ENCODE results near the gene PKP4.

Gene PKP4

DNA sequence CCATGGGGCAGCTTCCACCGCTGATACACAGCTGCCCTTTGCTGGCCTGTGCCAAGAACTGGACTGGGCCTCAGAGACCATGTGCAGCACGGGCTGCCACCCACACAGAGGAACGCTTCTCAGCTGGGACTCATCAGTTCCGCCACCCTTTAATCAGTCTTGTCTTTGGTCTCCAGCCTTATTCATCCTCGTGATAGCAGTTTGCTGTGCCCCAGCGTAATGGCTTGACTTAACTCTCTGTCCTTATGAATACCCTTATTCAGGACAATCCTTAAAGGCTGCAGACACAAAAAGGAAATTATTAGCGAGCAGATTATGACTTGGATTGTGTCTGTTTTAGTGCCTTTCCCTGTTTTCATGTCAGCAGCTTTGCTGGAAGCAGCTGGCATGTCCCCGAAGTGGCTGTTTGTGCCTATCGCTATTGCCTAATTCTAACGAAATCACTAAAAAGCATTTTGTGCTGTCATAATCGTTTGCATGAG is 229.5 kb downstream of the PKP4 start:
- Histone ChIP-seq H3K27ac (ENCODE audit: low read depth, low read length, poor library complexity, severe bottlenecking) (no peak overlapping the region), H2AFZ (ENCODE audit: low read length) (no peak overlapping the region), H4K20me1 (ENCODE audit: insufficient read depth, low read length) (no peaks in the 10 kb centered on the region), H3K9ac (ENCODE audit: low read length) (no peak overlapping the region), H3K4me3 (ENCODE audit: low read depth, low read length, poor library complexity, severe bottlenecking) (no peak overlapping the region), H3K36me3 (ENCODE audit: insufficient read depth, low read length) (no peaks in the 10 kb centered on the region), H3K27me3 (ENCODE audit: insufficient read depth, low read length) (peaks cover 6% of the 10 kb centered on the region; the same call in 1 of the 2 replicates), H3F3A (ENCODE audit: insufficient read depth, low read length) (no peaks in the 10 kb centered on the region), H3K79me2 (ENCODE audit: insufficient read depth, low read length) (no peaks in the 10 kb centered on the region), H3K9me3 (ENCODE audit: low read length) (no peaks in the 10 kb centered on the region), H3K4me1 (ENCODE audit: insufficient read depth, low read length, severe bottlenecking) (no peaks in the 10 kb centered on the region), H3K4me2 (ENCODE audit: low read length) (no peak overlapping the region), H3K9me2 (ENCODE audit: low read depth, low read length) (no peaks in the 10 kb centered on the region)
- TF ChIP-seq CTCF (IDR thresholded peaks at IDR 0.05; ENCODE audit: low read length): no peak
- no peak for TF ChIP-seq EZH2 (IDR thresholded peaks at IDR 0.05; ENCODE audit: borderline replicate concordance, low read length)

- Histone ChIP-seq H3K9ac (ENCODE audit: low read length) (no peak overlapping the region), H3K27me3 (ENCODE audit: insufficient read depth, low read length) (peaks cover 6% of the 10 kb centered on the region; the same call in 1 of the 2 replicates), H3K4me1 (ENCODE audit: insufficient read depth, low read length, severe bottlenecking) (no peaks in the 10 kb centered on the region), H3K36me3 (ENCODE audit: insufficient read depth, low read length) (no peaks in the 10 kb centered on the region), H3K9me2 (ENCODE audit: low read depth, low read length) (no peaks in the 10 kb centered on the region), H3F3A (ENCODE audit: insufficient read depth, low read length) (no peaks in the 10 kb centered on the region), H3K27ac (ENCODE audit: low read depth, low read length, poor library complexity, severe bottlenecking) (no peak overlapping the region), H2AFZ (ENCODE audit: low read length) (no peak overlapping the region), H3K9me3 (ENCODE audit: low read length) (no peaks in the 10 kb centered on the region), H3K79me2 (ENCODE audit: insufficient read depth, low read length) (no peaks in the 10 kb centered on the region), H3K4me2 (ENCODE audit: low read length) (no peak overlapping the region), H4K20me1 (ENCODE audit: insufficient read depth, low read length) (no peaks in the 10 kb centered on the region), H3K4me3 (ENCODE audit: low read depth, low read length, poor library complexity, severe bottlenecking) (no peak overlapping the region)
- TF ChIP-seq EZH2 (IDR thresholded peaks at IDR 0.05; ENCODE audit: borderline replicate concordance, low read length) (no peak), CTCF (IDR thresholded peaks at IDR 0.05; ENCODE audit: low read length) (no peak)
Observed at GRCh38 chr2:158687315-158687714, 230.6 kb downstream of the PKP4 start.

DNA sequence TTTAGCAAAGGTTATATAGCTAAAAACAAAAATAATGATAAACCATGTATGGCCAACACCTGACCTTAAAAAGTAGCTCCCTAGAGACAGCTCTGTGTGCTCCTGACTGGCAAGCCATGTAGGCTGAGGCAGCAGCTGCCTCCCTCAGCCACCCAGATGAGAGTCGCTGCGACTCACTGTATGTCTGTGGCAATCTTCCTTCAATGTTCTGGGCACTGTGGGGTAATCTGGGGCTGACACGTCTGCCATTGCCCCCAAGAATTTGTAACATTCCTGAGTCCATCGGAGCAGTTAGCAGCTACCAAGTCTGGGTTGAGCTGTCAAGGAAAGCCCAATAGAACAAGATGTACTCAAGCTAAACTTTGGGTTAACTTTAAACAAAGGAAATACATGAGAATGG is 232.0 kb downstream of the PKP4 start:
- H3F3A ChIP-seq (ENCODE audit: insufficient read depth, low read length): no peaks in the 10 kb centered on the region
- no peak overlapping the region for H3K4me2 ChIP-seq (ENCODE audit: low read length)
- H2AFZ ChIP-seq (ENCODE audit: low read length): no peak overlapping the region
- H3K9me3 ChIP-seq (ENCODE audit: low read length): no peaks in the 10 kb centered on the region
- H3K36me3 ChIP-seq (ENCODE audit: insufficient read depth, low read length): no peaks in the 10 kb centered on the region
- H3K4me3 ChIP-seq (ENCODE audit: low read depth, low read length, poor library complexity, severe bottlenecking): no peak overlapping the region
- H4K20me1 ChIP-seq (ENCODE audit: insufficient read depth, low read length): no peaks in the 10 kb centered on the region
- no peak for TF ChIP-seq EZH2 (IDR thresholded peaks at IDR 0.05; ENCODE audit: borderline replicate concordance, low read length)
- no peak for TF ChIP-seq CTCF (IDR thresholded peaks at IDR 0.05; ENCODE audit: low read length)
- H3K9me2 ChIP-seq (ENCODE audit: low read depth, low read length): no peaks in the 10 kb centered on the region
- H3K27ac ChIP-seq (ENCODE audit: low read depth, low read length, poor library complexity, severe bottlenecking): no peak overlapping the region
- peaks cover 6% of the 10 kb centered on the region; the same call in 1 of the 2 replicates for H3K27me3 ChIP-seq (ENCODE audit: insufficient read depth, low read length)
- no peak overlapping the region for H3K9ac ChIP-seq (ENCODE audit: low read length)
- no peaks in the 10 kb centered on the region for H3K4me1 ChIP-seq (ENCODE audit: insufficient read depth, low read length, severe bottlenecking)
- no peaks in the 10 kb centered on the region for H3K79me2 ChIP-seq (ENCODE audit: insufficient read depth, low read length)
